ENCODE results near the gene HSD17B12.
"Not testable (repeated sequence)": the region's sequence is repeated elsewhere in the genome, so short reads cannot be mapped to it uniquely, and the experiment has no call there.

- TF ChIP-seq CTCF, POLR2A (IDR thresholded peaks at IDR 0.05): not testable (repeated sequence)
Measured at GRCh38 chr11:43663018-43663417, 17.5 kb upstream of the HSD17B12 start.
